Suprapubic skin (tissue), 4 donors: ENCODE results near the gene CENPN. TPM values are rescaled to one million over a fixed set of nuclear protein-coding genes. Genes with fewer than 3 reads are reported as not detected.

Experiments
- DNase-seq, 2 donors: peaks; one replicate each; pipeline ENCODE4 v3.0.0-alpha.2; 2019; ENCODE audit warnings: low spot score in 2 of 2
- H3K27ac ChIP-seq: fragments of 200-600 bp; sonication (generic); one replicate; pipeline ENCODE4 v1.5.1; 2019
- H3K27me3 ChIP-seq: fragments of 200-600 bp; sonication (generic); one replicate; pipeline ENCODE4 v1.5.1; 2019
- H3K36me3 ChIP-seq: fragments of 200-600 bp; sonication (generic); one replicate; pipeline ENCODE4 v1.5.1; 2019
- H3K4me1 ChIP-seq: fragments of 200-600 bp; sonication (generic); one replicate; pipeline ENCODE4 v1.5.1; 2019
- H3K4me3 ChIP-seq: fragments of 200-600 bp; sonication (generic); one replicate; pipeline ENCODE4 v1.5.1; 2019; ENCODE audit warnings: mild to moderate bottlenecking
- H3K9me3 ChIP-seq: fragments of 200-600 bp; sonication (generic); one replicate; pipeline ENCODE4 v1.5.1; 2019
- EP300 ChIP-seq: sonication (generic); formaldehyde crosslinking; IDR thresholded peaks from one replicate; pipeline ENCODE4 v1.6.1; 2017; ENCODE audit warnings: antibody characterized with exemption
- POLR2A ChIP-seq, 2 donors: fragments of 450-650 bp; IDR thresholded peaks; one replicate each; pipeline ENCODE4 v1.6.1; 2017; ENCODE audit warnings: antibody characterized with exemption in 2 of 2, mild to moderate bottlenecking in 2 of 2, moderate library complexity in 2 of 2
- POLR2AphosphoS5 ChIP-seq, 3 donors: sonication (generic); formaldehyde crosslinking; IDR thresholded peaks; one replicate each; pipeline ENCODE4 v1.6.1; 2017; ENCODE audit warnings: antibody characterized with exemption in 3 of 3
- WGBS: methylation state at CpG from one replicate; pipeline ENCODE4 v1.1.5; 2018; 5-methylcytosine and 5-hydroxymethylcytosine counted together
- total RNA-seq, 4 donors: library from RNA; depleted of rRNA; stranded (reverse); fragments of >200 nt; gene quantifications; one replicate each; pipeline ENCODE4 v1.1.0, GENCODE V29; 2016
- TF ChIP-seq, protein P1 (sequence below), 2 donors: fragments of 200-600 bp in 1 of 2; fragments of 450-650 bp in 1 of 2; sonication (generic) in 1 of 2; IDR thresholded peaks; one replicate each; pipeline ENCODE4 v1.5.1; 2016 to 2019; ENCODE audit warnings: antibody characterized with exemption in 2 of 2, mild to moderate bottlenecking in 1 of 2, moderate library complexity in 1 of 2

The CENPN gene
- total RNA-seq, 4 donors from 2014 or later = 2.5 to 7.6 (median 5.5) TPM

DNA sequence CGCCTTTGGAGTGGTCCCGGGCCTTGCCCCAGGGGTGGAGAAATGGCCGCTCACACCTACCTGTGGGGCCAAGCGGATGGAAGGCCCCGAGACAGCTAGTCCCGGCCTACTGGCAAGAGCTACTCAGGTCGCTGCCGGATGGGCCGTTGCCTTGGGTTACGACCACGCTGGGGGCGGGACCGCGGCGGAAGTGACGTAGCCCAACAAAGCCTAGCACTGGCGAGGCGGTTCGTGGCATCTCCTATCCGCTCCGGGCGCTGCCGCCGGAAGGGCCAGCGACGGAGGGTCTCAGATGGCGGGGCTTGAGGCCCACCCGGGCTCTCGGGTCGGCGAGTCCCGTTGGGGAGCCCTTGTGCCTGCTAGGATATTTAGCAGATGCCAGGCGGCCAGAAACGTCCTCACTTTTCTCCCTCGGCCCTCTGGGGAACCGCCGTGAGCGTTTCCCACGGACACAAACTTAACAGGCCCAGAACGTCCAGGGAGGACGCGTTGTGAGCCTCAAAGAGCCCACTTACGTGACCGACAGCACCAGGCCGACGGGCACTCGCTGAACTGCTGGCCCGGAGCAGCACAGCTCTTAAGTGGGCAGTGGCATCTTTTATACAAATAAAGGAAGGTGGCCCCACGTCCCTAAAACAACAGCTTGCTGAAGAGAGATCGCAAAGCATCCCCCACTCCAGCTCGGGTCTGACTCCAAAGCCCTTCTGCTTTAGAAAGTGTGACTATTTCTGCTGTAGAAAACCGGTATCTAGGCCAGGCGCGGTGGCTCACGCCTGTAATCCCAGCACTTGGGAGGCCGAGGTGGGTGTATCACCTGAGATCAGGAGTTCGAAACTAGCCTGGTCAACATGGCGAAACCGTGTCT, 70.3 kb downstream of the CENPN start, which contains the start of gene C16orf46:
Gene C16orf46, minus strand, starts transcription at position 163 of the 865 bp plus-strand sequence. CDS start 13,283 bp downstream, outside the sequence.
- H3K4me1 ChIP-seq = peaks cover 8% of the 10 kb centered on the region
- peak within 1 kb of the TSS; percentile 90 for H3K27ac ChIP-seq
- peak; percentile 98 to 99 for DNase-seq
- H3K27me3 ChIP-seq = no peaks in the 10 kb centered on the region
- TF ChIP-seq POLR2A (IDR thresholded peaks at IDR 0.05) (peak in 1 of 2 donors; percentile 80), EP300 (no peak), POLR2AphosphoS5 (IDR thresholded peaks at IDR 0.05) (peak in 2 of 3 donors; percentile 75 to 78)
- TF ChIP-seq, protein P1, sequence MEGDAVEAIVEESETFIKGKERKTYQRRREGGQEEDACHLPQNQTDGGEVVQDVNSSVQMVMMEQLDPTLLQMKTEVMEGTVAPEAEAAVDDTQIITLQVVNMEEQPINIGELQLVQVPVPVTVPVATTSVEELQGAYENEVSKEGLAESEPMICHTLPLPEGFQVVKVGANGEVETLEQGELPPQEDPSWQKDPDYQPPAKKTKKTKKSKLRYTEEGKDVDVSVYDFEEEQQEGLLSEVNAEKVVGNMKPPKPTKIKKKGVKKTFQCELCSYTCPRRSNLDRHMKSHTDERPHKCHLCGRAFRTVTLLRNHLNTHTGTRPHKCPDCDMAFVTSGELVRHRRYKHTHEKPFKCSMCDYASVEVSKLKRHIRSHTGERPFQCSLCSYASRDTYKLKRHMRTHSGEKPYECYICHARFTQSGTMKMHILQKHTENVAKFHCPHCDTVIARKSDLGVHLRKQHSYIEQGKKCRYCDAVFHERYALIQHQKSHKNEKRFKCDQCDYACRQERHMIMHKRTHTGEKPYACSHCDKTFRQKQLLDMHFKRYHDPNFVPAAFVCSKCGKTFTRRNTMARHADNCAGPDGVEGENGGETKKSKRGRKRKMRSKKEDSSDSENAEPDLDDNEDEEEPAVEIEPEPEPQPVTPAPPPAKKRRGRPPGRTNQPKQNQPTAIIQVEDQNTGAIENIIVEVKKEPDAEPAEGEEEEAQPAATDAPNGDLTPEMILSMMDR (IDR thresholded peaks at IDR 0.05) = no peak
- H3K4me3 ChIP-seq = peak within 1 kb of the TSS; percentile 71
- H3K36me3 ChIP-seq = no peaks in the 10 kb centered on the region
- no peaks in the 10 kb centered on the region for H3K9me3 ChIP-seq
- WGBS = 28% methylated on average over 22 of the region's 59 CpGs

DNA sequence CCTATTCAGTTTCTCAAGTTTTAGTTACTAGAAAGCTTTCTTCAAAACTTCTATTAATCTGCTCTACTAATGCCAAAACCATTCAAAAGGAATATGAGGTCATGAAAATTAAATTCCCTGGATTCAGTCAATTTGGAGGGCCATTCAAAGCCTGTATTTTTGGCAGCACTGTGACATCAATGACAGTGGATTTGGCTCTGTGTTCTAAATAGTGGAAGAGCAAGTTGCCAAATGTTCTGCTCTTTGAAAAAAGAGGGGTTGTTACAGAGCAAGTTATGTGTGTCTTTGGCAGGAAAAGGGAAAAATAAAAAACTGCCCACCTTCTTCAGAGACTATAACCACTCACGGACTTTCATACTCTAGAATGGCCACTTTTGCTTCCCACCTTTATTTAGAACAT, 73.2 kb downstream of the CENPN start:
- TF ChIP-seq POLR2A (IDR thresholded peaks at IDR 0.05) (no peak), POLR2AphosphoS5 (IDR thresholded peaks at IDR 0.05) (no peak), EP300 (no peak)
- TF ChIP-seq, protein P1 (IDR thresholded peaks at IDR 0.05) = no peak
- Histone ChIP-seq H3K36me3 (no peaks in the 10 kb centered on the region), H3K4me1 (peaks cover 8% of the 10 kb centered on the region), H3K27me3 (no peaks in the 10 kb centered on the region), H3K27ac (no peak overlapping the region), H3K9me3 (no peaks in the 10 kb centered on the region), H3K4me3 (no peak overlapping the region)
- no peak for DNase-seq
- 74% methylated on average over 1 of the region's 1 CpG for WGBS

DNA sequence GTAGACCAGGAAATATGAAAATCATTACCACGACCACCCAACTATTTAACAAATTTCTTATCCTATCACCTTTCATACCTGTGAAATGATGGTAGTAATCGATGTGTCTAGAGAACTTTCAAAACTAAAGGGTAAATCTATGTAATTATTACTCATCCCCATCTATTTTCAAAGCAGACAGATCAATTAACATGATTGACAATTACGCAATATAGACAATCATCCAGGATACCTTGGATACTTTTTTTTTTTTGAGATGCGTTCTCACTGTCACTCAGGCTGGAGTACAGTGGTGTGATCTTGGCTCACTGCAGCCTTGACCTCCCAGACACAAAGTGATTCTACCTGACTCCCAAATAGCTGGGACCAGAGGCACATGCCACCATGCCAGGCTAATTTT, 74.0 kb downstream of the CENPN start:
- no peaks in the 10 kb centered on the region for H3K9me3 ChIP-seq
- H3K4me3 ChIP-seq = no peak overlapping the region
- H3K4me1 ChIP-seq = peaks cover 8% of the 10 kb centered on the region
- no peaks in the 10 kb centered on the region for H3K36me3 ChIP-seq
- 95% methylated on average over 4 of the region's 4 CpGs for WGBS
- no peaks in the 10 kb centered on the region for H3K27me3 ChIP-seq
- TF ChIP-seq, protein P1 (IDR thresholded peaks at IDR 0.05) = no peak
- no peak for TF ChIP-seq EP300
- TF ChIP-seq POLR2A (IDR thresholded peaks at IDR 0.05) = no peak
- TF ChIP-seq POLR2AphosphoS5 (IDR thresholded peaks at IDR 0.05) = no peak
- H3K27ac ChIP-seq = no peak overlapping the region
- DNase-seq = no peak

Other genes with a start within 250 kb of the CENPN start
- 1 to 10 TPM; 2.8 to 8.2 (median 3.9) TPM for gene CDYL2, start 202.6 kb upstream of the CENPN start, total RNA-seq
- gene CMC2, start 329 bp upstream of the CENPN start, total RNA-seq = 10 to 100 TPM in 3 of 4 donors, 1 to 10 TPM in 1; 8.9 to 37.8 (median 34.1) TPM
- 10 to 100 TPM; 30.7 to 65.0 (median 45.5) TPM for gene ATMIN, start 28.6 kb downstream of the CENPN start, total RNA-seq
- 1 to 10 TPM in 1 of 4 donors, under 1 TPM in 2, not detected in 1; 0.57 to 2.2 (median 0.81) TPM for gene C16orf46, start 70.0 kb downstream of the CENPN start, total RNA-seq
- gene GCSH, start 89.2 kb downstream of the CENPN start, total RNA-seq = 10 to 100 TPM in 2 of 4 donors, 1 to 10 TPM in 2; 4.7 to 16.6 (median 10.2) TPM
- under 1 TPM in 1 of 4 donors, not detected in 3; 0.26 TPM for gene BCO1, start 231.5 kb downstream of the CENPN start, total RNA-seq